MV-4-11 (cell line): ENCODE data around the gene NINJ1.

Experiments
- DNase-seq: peaks from one replicate; lab custom pipeline; 2025; lab: John Stamatoyannopoulos, UW

NINJ1 gene

DNA sequence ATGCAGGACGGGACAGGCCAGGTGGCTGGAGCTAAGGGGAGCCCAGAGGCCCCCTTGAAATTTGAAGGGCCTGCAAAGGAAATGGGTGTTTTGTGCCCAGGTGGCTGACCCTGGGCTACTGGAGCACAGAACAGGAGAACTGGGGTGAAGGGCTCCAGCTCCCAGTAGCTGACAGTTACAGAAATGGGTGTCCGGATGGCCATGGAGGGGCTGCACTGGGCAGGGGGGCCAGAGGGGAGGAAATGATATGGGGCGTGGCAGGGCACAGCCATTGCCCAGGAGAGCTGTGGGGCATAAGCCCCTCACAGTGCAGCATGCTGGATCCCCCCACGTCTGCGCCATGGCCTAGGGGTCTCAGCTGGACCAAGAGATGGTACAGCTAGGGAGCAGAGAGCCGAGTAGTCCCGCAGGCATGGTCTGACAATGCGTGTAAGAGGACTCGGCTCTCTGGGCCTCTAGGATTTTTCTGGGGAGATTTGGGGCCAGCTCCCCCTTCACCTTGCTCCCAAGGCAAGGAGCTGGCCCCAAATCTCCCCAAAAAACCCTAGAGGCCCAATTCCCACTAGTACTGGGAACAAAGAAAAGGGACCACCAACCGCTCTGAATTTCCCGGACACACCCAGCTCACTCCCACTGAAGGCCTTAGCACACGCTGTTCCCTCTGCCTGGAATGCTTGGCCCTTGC lies 45.9 kb downstream of the NINJ1 start:
- DNase-seq: no peak

DNA sequence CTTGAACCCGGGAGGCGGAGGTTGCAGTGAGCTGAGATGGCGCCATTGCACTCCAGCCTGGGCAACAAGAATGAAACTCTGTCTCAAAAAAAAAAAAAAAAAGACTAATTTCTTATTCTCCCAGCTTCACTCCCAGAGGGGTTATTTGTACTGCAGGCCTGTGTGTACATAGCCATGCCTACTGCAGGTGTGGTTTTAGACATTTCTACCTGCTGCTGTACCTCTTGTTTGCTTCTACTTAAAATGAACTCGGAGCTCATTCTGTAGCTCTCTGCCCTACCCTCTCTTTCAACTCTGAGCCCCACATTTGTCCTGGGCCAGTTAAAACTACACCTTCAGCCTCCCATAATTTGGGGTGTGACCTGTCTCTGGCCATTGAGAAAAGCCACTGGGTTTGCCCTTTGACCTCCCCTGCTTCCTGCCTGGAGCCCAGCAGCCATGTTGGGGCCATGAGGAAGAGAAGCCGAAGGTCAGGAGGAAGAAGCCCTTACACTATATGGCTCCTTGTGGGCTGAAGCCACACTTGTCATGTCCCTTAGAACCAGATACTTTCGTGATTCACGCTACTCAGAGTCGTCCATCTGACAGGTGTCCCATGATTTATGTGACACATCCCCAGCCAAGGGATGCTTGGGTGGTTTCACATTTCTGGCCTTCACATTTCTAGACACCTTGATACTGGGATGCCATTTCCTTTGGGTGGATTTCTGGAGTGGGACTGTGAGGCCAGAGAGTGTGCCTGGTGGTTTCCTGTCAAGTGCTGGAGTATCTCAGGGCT lies 47.4 kb downstream of the NINJ1 start:
- no peak for DNase-seq

DNA sequence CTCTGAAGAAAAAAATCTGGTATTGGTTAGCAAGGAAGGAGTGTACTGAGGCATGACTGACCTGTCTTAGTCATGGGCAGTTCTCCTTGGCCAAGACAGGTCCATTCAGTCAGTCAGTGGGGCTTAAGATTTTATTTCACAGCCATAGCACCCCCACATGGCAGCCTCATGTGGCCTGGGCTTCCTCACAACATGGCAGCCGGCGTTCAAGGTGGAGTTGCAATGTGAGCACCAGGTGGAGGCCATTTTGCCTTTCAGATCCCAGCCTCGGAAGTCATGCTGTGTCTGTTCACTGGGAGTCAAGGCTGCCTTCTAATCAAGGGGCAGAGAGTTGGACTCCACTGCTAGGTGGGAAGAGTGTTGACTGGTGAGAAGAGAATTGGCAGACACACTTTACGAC lies 48.4 kb downstream of the NINJ1 start:
- DNase-seq: no peak

DNA sequence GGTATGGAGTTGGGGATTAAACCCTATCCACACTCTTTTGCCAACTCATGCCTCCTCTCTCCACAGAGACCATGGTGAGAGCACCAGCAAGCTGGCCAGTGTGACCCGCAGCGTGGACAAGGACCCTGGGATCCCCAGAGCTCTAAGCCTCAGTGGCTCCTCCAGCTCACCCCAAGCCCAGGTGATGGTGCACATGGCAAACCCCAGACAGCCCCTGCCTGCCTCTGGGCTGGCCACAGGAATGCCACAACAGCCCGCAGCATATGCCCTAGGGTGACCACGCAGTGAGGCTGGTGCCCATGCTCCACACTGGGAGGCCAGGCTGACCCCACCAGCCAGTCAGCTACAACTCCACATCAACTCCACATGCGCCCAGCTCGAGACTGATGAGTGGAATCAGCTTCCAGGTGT lies 49.6 kb downstream of the NINJ1 start:
- no peak for DNase-seq

DNA sequence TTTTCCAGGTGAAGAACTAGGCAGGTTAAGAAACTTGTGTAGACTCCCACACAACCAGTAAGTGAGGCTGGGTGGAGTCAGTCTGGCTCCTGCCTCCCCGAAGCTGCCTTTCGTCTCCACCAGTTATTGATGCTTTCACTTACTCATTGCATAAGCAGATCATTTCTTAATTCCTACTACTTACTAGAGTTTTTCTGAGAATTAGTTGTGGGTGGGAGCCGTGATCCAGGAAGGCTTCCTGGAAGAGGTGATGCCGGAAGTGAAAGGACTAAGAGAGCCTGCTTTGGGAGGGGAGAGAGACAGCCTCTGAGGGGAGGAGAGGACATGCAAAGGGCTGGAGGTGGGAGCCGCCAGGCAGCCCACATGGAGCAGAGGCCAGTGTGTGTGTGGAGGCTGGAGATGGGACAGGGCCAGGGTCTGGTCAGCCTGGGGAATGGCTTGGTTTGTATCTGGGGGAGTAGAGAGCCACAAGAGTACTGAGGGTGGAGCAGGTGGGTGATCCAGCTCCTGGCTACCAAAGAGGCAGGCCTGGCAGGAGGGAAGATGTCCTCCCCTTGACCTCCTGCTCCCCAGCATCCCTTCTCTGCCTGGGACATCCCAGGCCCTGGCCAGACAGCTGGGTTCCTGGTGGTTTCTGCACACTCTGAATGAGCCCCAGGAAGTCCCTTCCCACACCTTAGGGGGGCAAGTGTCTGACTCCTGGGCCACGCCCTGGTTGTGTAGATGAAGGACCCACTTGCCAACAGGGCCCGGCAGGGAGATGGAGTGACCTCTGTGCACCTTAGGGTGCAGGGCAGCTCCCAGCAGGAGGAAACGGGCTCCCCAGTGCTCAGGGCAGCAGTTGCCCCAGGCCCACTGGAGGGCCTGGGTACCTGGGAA lies 50.2 kb downstream of the NINJ1 start:
- peak; percentile 57 for DNase-seq

DNA sequence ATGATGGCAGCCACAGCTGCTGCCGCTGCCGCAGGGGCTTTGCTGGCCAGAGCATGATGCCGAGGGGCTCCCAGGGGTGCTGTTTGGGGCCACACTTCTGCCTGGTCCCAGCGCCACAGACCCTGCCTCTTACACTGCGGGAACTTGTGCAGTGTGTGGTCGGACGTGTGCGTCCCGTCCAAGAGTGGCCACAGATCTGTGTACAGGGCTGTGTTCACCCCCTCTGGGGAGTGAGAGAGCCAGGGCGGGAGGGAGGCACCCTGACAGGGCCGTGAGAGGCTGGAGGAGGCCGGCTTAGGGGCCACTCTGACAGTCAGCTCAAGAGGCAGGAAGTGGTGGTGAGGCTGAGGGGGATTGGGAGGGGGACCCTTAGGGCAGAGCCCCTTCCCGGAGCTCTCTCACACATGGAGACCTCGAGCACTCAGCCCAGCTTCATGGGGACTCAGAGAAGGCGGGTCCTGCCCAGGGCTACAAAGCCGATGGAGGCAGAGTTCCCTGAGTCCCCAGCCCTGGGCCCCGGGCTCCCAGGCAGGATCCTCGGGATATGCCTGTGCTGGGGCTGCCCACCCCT lies 51.1 kb downstream of the NINJ1 start:
- DNase-seq: no peak

DNA sequence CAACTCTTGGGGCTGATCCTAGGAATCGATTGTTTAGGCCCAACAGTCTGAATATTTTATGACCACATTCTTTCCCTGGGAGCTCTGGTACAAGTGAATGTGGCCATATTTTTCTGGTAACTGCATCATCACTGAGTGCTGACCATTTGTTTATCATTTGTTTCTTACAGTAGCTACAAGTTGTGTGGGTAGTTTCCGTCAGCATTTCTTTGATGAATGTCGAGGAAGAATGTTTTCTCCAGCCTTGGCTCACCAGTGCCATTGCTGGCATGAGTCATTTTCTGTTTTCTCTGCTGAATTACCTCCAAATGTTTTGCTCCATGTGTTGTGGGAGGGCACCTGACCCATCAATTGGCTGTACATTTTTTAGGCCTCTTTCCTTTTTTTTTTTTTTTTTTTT lies 52.1 kb downstream of the NINJ1 start:
- no peak for DNase-seq

DNA sequence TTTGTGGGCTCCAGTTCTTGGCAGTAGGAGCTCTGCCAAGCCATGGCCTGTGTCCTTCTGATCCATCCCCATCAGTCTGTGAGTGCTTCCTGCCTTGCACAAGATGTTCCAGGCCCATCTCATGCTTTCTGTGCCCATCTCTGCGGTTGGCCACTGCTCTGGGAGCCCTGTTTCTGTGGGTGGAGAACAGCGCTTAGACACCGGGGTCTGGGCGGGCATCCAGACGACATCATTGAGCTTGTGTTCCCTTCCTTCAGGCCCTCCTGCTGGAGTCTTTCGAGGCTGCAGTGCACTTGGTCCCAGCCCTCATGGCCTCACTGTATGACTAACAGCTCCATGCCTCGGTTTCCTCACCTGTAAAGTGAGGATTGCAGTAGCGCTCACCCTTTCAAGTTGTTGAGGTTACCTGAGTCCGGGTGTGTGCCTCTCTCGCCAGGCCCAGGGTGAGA lies 52.9 kb downstream of the NINJ1 start:
- no peak for DNase-seq

DNA sequence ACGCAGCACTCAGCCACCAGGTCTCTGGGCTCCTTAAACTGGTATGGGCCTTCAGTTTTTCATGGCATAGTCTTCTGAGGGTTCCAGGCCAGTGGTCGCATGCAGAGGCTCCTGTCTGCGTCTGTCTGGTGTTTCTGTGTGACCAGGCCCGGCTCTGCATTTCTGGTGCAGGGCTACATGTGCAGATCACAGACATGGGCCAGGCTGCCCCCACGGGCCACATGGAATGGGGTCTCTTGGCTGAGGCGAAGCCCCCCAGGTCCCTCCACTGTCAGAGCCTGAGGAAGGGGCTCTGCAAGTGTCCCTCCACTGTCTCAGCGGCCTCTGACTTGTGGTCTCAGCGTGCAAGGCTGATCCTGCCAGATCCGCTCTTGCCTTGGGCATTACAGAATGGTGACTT lies 53.6 kb downstream of the NINJ1 start:
- DNase-seq: no peak

DNA sequence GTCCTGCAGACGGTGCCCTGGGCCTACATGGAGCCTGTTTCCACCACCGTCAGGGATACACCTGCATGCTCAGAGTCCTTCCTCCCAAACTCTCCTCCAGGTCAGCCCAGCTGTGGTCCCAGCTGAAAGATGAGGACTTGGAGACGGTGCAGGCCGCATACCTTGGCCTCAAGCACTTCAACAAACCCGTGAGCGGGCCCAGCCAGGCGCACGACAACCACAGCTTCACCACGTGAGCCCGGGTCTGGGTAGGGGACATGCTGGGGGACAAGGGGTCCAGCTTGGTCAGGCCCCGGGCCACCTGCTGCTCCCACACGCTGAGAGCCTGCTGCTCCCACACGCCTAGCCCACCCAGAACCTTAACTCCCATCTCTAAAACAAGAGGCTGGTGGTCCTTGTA lies 54.7 kb downstream of the NINJ1 start:
- DNase-seq: no peak

DNA sequence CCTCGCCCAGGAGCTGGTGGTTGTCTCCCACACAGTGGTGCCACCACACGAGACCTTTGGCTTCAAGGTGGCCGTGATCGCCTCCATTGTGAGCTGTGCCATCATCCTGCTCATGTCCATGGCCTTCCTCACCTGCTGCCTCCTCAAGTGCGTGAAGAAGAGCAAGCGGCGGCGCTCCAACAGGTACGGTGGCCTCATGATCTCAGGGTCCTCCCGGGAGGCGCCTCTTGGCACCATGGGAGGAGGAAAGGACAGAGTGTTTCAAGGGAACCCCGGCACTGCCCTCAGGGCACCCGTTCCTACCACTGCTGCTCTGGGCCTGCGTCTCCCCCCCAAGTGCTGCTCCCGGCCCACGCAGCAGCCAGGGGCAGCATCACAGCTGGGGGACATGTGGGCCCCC lies 56.2 kb downstream of the NINJ1 start:
- DNase-seq: no peak

DNA sequence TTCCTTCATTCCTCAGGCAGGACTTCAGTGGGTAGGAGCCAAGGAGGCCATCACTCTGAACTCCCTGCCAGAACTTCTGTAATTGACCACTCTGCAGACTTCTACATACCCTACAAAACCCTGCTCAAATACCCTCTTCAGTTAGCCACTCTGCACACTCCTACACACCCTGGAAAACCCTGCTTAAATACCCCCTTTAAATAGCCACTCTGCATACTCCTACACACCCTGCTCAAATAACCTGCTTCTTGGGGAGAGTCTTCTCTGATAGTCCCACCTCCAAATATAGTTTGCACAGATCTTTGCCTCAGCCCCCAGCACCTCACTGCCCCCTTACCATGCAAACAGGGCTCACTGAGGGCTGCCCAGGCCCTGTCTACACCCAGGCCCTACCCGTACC lies 56.7 kb downstream of the NINJ1 start:
- no peak for DNase-seq

DNA sequence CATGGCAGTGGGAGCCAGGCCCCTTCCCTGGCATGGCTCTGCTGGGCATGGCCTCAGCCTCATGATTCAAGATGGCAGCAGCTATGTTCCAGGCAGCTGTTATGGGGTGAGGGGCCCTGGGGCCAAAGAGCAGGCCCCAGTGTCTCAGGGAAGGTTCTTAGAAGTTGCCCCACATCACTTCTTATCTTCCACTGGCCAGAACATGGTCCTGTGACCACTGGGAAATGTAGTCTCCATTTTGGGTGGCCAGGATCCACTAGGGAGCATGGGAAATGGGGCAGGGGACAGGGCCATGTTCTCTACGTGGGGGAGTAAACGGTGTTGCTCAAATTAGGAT lies 57.3 kb downstream of the NINJ1 start:
- no peak for DNase-seq

DNA sequence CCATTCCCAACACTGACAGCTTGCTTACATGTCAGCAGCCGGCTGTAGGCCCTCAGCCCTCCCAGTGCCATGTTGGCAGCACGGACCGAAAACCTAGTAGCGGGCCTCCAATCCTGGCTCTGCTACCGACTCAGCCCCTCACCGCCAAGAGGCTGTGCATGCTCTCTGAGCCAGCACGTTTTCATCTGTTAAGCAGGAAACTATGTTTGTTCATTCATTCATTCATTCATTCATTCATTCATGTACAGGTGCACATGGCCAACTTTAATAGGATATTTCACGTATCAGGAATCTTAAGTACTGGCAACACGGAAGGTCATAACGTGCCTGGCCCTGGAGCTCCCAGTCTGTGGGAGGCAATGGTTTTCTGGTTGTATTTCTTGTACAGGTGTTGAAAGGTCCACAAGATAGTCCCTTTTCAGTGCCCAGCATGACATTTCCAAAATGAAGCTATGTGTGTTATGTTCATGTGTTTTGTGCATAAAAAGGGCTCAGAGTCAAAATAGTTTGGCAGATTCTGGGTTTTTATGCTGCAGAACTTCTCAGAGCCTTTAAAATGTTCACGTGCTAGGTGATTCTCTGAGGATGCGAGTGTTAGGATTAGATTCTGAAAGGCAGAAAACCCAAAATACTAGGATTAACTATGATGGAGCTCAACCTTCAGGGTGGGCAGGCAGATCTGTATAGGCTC lies 57.8 kb downstream of the NINJ1 start:
- no peak for DNase-seq

DNA sequence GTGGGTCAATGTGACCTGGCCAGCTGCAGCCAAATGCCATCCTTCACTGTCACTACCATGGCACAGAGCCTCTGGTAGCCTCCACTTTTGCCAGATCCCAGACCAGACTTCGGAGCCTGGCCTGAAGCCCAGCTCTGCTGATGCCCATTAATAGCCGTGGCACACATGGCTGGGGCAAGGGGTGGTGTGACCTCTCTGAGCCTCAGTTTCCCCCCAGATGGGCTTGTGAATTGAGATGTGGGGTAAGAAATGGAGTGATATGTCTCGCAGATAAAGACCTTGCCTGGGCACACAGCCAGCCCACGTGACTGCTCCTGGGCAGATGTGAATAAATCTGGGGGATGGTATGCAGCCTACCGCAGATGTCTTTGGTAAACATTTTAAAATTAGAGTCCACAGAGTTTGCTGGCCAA lies 61.7 kb downstream of the NINJ1 start:
- DNase-seq: no peak
